HT1080 (cell line): ENCODE data around the gene CFAP65. TPM values are rescaled to one million over a fixed set of nuclear protein-coding genes. Genes with fewer than 3 reads are reported as not detected.

Experiments
- DNase-seq: peaks from one replicate; pipeline ENCODE4 v3.0.0-alpha.2; 2015; ENCODE audit warnings: low read depth
- total RNA-seq: library from RNA; depleted of rRNA; stranded (reverse); fragments of >200 nt; shearing (Covaris generic); gene quantifications from 2 replicates; pipeline ENCODE4 v1.2.3, GENCODE V29; 2014

CFAP65 gene
- total RNA-seq, 1 experiment from 2014 or later = not detected

- DNase-seq = no peak
These were observed 9.1 kb downstream of the CFAP65 start for GRCh38 chr2:219032051-219032745.

- DNase-seq = no peak
These were observed 10.1 kb downstream of the CFAP65 start for GRCh38 chr2:219031005-219031738.

GRCh38 chr2:219030177-219030940 lies 11.0 kb downstream of the CFAP65 start:
- DNase-seq = no peak

DNA sequence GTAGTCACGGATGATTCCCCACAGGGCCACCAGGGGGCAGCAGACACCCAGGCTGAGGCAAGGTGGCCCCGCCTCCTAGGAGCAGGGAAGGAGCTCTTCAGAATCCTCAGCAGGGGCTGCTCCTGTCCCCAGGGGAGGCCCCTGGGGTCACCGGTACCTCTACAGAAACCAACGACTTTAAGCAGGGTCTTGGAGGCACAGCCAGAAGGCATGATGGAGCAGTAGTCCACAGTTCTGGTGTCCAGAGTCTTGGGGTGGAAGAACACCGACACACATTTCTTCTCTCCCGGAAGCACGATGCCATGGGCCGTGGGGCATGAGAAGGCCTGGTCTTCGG lies 11.5 kb downstream of the CFAP65 start:
- DNase-seq = peak; percentile 63

- no peak for DNase-seq
These were observed 12.1 kb downstream of the CFAP65 start for GRCh38 chr2:219028996-219029828.

GRCh38 chr2:219028141-219028540 lies 13.2 kb downstream of the CFAP65 start:
- no peak for DNase-seq

DNA sequence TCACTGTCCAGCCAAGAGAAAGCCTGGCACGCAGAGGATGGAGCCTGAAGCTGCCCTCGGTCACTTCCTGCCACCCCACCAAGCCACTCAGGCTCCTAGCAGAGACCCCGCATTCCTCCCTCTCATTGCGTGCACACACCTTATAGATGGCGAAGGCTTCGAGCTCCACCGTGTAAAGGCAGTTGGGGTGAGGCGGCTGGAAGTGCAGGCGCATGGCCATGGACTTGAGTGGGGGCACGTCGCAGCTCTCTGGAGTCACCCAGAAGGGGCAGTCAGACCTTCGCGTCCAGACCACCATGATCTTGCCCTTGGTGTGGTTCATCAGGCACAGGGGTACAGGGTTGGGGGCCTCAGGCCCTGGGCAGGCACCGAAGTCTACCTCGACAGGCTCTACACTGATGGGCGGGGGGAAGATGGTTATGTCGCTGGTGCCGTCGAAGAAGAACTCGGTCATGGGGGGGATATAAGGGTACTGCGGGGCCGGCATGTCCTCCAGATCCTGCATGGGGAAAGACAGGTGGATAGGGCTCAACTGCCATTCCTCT lies 13.7 kb downstream of the CFAP65 start:
- no peak for DNase-seq

- DNase-seq = no peak
These were observed 14.4 kb downstream of the CFAP65 start for GRCh38 chr2:219026946-219027345.

DNA sequence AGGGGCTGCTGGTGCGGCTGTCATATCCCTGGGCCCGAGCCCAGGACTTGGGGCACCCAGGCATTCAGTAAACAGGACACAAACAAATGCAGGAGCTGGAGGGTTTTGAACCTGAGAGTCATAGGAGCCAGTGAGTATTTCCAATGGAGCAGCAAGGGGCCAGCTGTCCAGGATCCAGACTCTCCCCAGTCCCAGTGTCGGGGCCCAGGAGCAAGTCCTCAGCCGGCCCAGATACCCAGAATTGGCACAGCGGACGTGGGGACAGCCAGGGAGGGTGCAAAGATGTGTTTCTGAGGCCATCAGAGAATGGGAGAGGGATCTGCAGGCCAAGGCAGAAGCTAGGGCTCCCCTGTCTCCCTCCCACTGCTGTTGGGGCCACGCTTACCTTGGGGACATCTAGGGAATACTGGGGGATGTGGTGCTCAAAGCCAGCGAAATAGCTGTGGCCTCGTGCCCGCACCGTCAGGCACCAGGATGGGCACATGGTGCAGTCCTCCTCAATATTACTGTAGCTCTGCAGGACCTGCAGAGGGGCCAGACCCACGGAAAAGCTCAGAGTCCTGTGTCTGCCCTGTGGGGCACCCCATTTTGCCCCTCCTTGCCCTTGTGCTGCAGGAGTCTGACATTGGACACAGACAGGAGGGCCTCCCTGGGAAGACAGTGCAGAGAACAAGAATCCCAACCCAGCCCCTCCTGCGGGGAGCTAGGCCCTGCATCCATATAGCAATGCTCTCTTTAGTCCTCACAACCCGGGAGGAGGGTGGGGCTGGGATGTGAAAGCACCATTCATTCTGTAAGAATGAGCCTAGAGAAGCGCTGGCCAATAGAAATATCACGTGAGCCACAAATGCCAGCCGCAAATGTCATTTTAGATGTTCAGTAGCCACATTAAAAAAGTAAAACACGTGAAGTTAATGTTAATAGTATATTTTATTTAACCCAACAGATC lies 15.4 kb downstream of the CFAP65 start:
- no peak for DNase-seq

GRCh38 chr2:219024059-219024458 lies 17.3 kb downstream of the CFAP65 start:
- DNase-seq = no peak

DNA sequence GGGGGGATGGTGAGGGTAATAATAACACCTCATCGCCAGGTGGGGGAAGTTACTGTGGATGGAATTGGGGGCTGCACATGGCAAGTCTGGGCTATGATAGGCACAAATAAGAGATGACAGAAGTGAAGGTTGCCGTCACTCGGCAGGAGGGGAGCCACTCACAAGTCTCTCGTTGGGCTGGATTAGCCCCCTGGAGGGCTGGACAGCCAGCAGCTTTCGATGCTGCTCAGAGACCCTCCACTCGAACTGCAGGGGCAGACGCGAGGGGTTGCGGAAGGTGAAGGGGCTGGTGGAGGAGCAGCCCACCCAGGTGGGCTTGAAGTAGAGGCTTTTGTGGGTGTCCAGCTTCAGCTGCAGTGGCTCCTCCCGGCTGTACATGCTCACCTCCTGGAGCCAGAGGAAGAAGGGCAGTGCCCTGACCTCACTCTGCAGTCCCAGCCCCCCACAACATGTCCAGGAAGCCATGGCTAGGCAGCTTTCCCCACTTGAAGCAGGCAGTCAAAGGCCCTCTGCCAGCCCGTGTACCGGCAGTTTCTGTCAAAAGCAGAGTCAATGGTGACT lies 18.2 kb downstream of the CFAP65 start:
- DNase-seq = no peak

DNA sequence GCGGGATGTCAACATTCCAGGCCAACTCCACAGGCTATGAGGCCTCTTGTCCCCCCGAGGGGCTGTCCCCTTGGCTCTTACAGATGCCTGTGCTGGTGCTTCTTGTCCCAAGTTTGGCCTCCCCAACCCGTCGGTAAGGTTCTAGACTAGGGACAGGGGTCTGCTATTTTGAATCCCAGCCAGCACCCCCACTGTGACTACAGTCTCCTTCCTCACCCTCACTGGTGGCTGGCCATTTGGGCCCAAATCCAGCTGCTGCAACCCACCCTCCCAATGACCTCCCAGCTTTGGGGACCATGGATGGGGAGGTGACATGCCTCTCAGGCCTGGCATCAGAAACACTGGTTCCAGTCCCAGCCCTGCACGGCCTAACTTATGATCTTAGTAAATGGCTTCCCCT lies 18.7 kb downstream of the CFAP65 start:
- no peak for DNase-seq

DNA sequence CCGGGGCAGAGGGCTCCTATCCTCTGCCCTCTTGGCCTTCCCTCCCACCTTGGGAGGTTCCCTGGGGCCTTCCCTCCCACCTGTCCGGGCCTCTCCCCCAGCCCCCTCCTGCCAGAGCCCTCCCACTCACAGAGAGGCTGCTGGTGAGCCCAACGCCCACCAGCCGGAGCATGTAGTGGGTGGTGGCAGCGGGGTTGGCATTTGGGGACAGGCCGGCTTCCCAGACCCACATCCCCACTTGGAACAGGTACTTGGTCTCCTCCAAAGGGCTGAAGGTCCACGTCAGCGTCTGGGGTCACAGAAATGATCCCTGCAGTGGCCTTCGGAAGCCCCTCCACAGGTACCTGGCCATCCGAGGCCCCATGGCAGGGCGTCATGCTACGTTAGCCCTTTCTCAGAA lies 19.3 kb downstream of the CFAP65 start:
- no peak for DNase-seq

- no peak for DNase-seq
These were observed 19.7 kb downstream of the CFAP65 start for GRCh38 chr2:219021591-219021990.

- DNase-seq = no peak
These were observed 20.5 kb downstream of the CFAP65 start for GRCh38 chr2:219020604-219021365.

- DNase-seq = no peak
These were observed 21.9 kb downstream of the CFAP65 start for GRCh38 chr2:219019436-219019835.

GRCh38 chr2:219018726-219019125 lies 22.6 kb downstream of the CFAP65 start:
- DNase-seq = no peak

- DNase-seq = no peak
These were observed 23.0 kb downstream of the CFAP65 start for GRCh38 chr2:219018286-219018685.
